Measurements from ENCODE around the gene EFCAB12.

DNA sequence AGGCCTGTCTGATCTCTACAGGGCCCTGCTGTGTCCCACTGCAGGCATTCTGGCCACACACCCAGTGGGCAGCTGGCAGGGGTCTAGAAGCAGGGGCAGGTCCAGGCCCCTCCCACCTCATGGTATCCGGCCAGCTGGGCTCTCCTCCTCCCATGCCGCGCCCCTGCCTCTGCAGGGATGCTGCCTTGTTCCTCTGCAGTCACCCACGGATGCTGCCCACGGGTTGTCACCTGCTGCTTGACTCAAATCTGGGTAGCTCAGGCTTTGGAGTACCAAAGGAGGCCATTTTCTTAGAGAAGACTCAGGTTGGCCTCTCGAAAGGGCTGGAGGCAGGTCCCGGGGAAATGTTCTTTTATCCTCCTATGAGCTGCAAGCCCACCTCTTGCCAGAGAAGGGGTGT, 25.0 kb downstream of the EFCAB12 start:
- no peak for TF ChIP-seq EZH2 (IDR thresholded peaks at IDR 0.05; ENCODE audit: low read depth)
- TF ChIP-seq, protein P1, sequence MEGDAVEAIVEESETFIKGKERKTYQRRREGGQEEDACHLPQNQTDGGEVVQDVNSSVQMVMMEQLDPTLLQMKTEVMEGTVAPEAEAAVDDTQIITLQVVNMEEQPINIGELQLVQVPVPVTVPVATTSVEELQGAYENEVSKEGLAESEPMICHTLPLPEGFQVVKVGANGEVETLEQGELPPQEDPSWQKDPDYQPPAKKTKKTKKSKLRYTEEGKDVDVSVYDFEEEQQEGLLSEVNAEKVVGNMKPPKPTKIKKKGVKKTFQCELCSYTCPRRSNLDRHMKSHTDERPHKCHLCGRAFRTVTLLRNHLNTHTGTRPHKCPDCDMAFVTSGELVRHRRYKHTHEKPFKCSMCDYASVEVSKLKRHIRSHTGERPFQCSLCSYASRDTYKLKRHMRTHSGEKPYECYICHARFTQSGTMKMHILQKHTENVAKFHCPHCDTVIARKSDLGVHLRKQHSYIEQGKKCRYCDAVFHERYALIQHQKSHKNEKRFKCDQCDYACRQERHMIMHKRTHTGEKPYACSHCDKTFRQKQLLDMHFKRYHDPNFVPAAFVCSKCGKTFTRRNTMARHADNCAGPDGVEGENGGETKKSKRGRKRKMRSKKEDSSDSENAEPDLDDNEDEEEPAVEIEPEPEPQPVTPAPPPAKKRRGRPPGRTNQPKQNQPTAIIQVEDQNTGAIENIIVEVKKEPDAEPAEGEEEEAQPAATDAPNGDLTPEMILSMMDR (conservative IDR thresholded peaks at IDR 0.05), result no peak
